ENCODE results near the gene DOCK9. TPM values are rescaled to one million over a fixed set of nuclear protein-coding genes. Genes with fewer than 3 reads are reported as not detected.

DOCK9 gene
- total RNA-seq, 1 experiment from 2014 or later, result 6.7 TPM

GRCh38 chr13:98869408-98870090 lies 108.3 kb downstream of the DOCK9 start:
- Histone ChIP-seq H3K9me2 (replicated peaks; ENCODE audit: insufficient read depth, low read length) (no peaks in the 10 kb centered on the region), H3K4me2 (ENCODE audit: low read depth, low read length, poor library complexity, severe bottlenecking) (no peak overlapping the region), H3K4me3 (ENCODE audit: low read length) (no peak overlapping the region), H3K4me1 (ENCODE audit: low read length) (no peaks in the 10 kb centered on the region), H3K27me3 (ENCODE audit: low read length) (no peaks in the 10 kb centered on the region), H2AFZ (ENCODE audit: low read length) (no peak overlapping the region), H4K20me1 (ENCODE audit: insufficient read depth, low read depth, low read length) (no peaks in the 10 kb centered on the region), H3K9ac (ENCODE audit: low read length) (no peak overlapping the region), H3K79me2 (ENCODE audit: low read length) (no peaks in the 10 kb centered on the region), H3K9me3 (ENCODE audit: low read length) (no peaks in the 10 kb centered on the region), H3K27ac (ENCODE audit: low read length) (no peak overlapping the region), H3K36me3 (ENCODE audit: insufficient read depth, low read length) (no peaks in the 10 kb centered on the region)
- no peak for DNase-seq

DNA sequence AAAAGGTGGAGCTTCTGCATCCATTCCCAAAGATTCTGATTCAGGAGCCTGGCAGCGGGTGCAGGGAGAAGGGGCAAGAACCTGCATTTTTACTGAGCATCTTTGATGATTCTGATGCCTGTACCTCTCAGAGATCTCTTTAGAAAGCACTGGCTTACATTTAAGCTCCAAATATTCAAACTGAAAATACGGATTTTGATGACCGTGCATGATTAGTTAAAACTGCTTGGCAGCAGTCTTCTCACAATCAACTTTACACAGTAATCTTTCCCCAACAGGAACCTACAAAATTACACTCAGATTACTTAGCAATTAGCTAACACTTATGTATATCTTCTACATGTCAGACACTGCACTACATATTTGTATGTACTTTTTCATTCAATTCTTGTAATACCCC lies 108.9 kb downstream of the DOCK9 start:
- Histone ChIP-seq H3K4me1 (ENCODE audit: low read length) (no peaks in the 10 kb centered on the region), H3K9ac (ENCODE audit: low read length) (no peak overlapping the region), H3K36me3 (ENCODE audit: insufficient read depth, low read length) (no peaks in the 10 kb centered on the region), H3K4me2 (ENCODE audit: low read depth, low read length, poor library complexity, severe bottlenecking) (no peak overlapping the region), H3K79me2 (ENCODE audit: low read length) (no peaks in the 10 kb centered on the region), H3K4me3 (ENCODE audit: low read length) (no peak overlapping the region), H3K9me3 (ENCODE audit: low read length) (no peaks in the 10 kb centered on the region), H3K27me3 (ENCODE audit: low read length) (no peaks in the 10 kb centered on the region), H3K27ac (ENCODE audit: low read length) (no peak overlapping the region), H2AFZ (ENCODE audit: low read length) (no peak overlapping the region), H3K9me2 (replicated peaks; ENCODE audit: insufficient read depth, low read length) (no peaks in the 10 kb centered on the region), H4K20me1 (ENCODE audit: insufficient read depth, low read depth, low read length) (no peaks in the 10 kb centered on the region)
- DNase-seq, result no peak

DNA sequence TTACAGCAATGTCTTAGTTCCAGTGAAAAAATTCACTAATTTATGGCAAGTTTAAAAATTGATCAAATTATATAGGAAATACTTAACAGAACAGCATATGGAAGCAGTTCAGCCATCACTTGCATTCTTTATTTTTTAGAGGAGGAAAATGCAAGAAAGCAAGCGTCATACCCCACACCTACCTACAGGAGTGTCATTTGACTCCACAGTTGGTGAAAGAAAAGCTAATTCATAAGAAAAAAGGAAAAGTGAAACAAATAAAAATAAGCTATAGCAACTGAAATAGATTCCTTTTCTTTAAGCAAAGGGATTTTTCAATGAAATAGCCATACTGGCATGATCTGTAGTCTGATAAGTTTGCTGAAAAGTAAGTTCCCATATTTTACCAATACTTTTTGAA lies 111.0 kb downstream of the DOCK9 start:
- Histone ChIP-seq H3K27ac (ENCODE audit: low read length) (no peak overlapping the region), H3K36me3 (ENCODE audit: insufficient read depth, low read length) (no peaks in the 10 kb centered on the region), H3K4me3 (ENCODE audit: low read length) (no peak overlapping the region), H3K4me2 (ENCODE audit: low read depth, low read length, poor library complexity, severe bottlenecking) (no peak overlapping the region), H3K9me3 (ENCODE audit: low read length) (no peaks in the 10 kb centered on the region), H3K4me1 (ENCODE audit: low read length) (no peaks in the 10 kb centered on the region), H3K27me3 (ENCODE audit: low read length) (no peaks in the 10 kb centered on the region), H4K20me1 (ENCODE audit: insufficient read depth, low read depth, low read length) (no peaks in the 10 kb centered on the region), H2AFZ (ENCODE audit: low read length) (no peak overlapping the region), H3K9ac (ENCODE audit: low read length) (no peak overlapping the region), H3K9me2 (replicated peaks; ENCODE audit: insufficient read depth, low read length) (no peaks in the 10 kb centered on the region), H3K79me2 (ENCODE audit: low read length) (no peaks in the 10 kb centered on the region)
- DNase-seq, result no peak

GRCh38 chr13:98860491-98860890 lies 117.4 kb downstream of the DOCK9 start:
- Histone ChIP-seq H3K4me1 (ENCODE audit: low read length) (no peaks in the 10 kb centered on the region), H3K27me3 (ENCODE audit: low read length) (no peaks in the 10 kb centered on the region), H3K9ac (ENCODE audit: low read length) (no peak overlapping the region), H3K9me3 (ENCODE audit: low read length) (no peaks in the 10 kb centered on the region), H2AFZ (ENCODE audit: low read length) (no peak overlapping the region), H3K9me2 (replicated peaks; ENCODE audit: insufficient read depth, low read length) (no peaks in the 10 kb centered on the region), H4K20me1 (ENCODE audit: insufficient read depth, low read depth, low read length) (no peaks in the 10 kb centered on the region), H3K4me3 (ENCODE audit: low read length) (no peak overlapping the region), H3K79me2 (ENCODE audit: low read length) (no peaks in the 10 kb centered on the region), H3K4me2 (ENCODE audit: low read depth, low read length, poor library complexity, severe bottlenecking) (no peak overlapping the region), H3K27ac (ENCODE audit: low read length) (no peak overlapping the region), H3K36me3 (ENCODE audit: insufficient read depth, low read length) (no peaks in the 10 kb centered on the region)
- no peak for DNase-seq

GRCh38 chr13:98858191-98858590 lies 119.7 kb downstream of the DOCK9 start:
- Histone ChIP-seq H3K4me3 (ENCODE audit: low read length) (no peak overlapping the region), H2AFZ (ENCODE audit: low read length) (no peak overlapping the region), H3K4me1 (ENCODE audit: low read length) (no peaks in the 10 kb centered on the region), H3K27me3 (ENCODE audit: low read length) (no peaks in the 10 kb centered on the region), H3K27ac (ENCODE audit: low read length) (no peak overlapping the region), H3K9ac (ENCODE audit: low read length) (no peak overlapping the region), H3K9me3 (ENCODE audit: low read length) (no peaks in the 10 kb centered on the region), H3K79me2 (ENCODE audit: low read length) (no peaks in the 10 kb centered on the region), H3K36me3 (ENCODE audit: insufficient read depth, low read length) (no peaks in the 10 kb centered on the region), H4K20me1 (ENCODE audit: insufficient read depth, low read depth, low read length) (no peaks in the 10 kb centered on the region), H3K9me2 (replicated peaks; ENCODE audit: insufficient read depth, low read length) (no peaks in the 10 kb centered on the region), H3K4me2 (ENCODE audit: low read depth, low read length, poor library complexity, severe bottlenecking) (no peak overlapping the region)
- no peak for DNase-seq

GRCh38 chr13:98856983-98857382 lies 120.9 kb downstream of the DOCK9 start:
- Histone ChIP-seq H3K4me3 (ENCODE audit: low read length) (no peak overlapping the region), H3K36me3 (ENCODE audit: insufficient read depth, low read length) (no peaks in the 10 kb centered on the region), H4K20me1 (ENCODE audit: insufficient read depth, low read depth, low read length) (no peaks in the 10 kb centered on the region), H3K4me2 (ENCODE audit: low read depth, low read length, poor library complexity, severe bottlenecking) (no peak overlapping the region), H3K79me2 (ENCODE audit: low read length) (no peaks in the 10 kb centered on the region), H3K9me2 (replicated peaks; ENCODE audit: insufficient read depth, low read length) (no peaks in the 10 kb centered on the region), H3K27me3 (ENCODE audit: low read length) (no peaks in the 10 kb centered on the region), H3K27ac (ENCODE audit: low read length) (no peak overlapping the region), H3K9me3 (ENCODE audit: low read length) (no peaks in the 10 kb centered on the region), H2AFZ (ENCODE audit: low read length) (no peak overlapping the region), H3K4me1 (ENCODE audit: low read length) (no peaks in the 10 kb centered on the region), H3K9ac (ENCODE audit: low read length) (no peak overlapping the region)
- DNase-seq, result no peak

- H3K79me2 ChIP-seq (ENCODE audit: low read length), result no peaks in the 10 kb centered on the region
Observed at GRCh38 chr13:98854448-98854847, 123.4 kb downstream of the DOCK9 start.

GRCh38 chr13:98853771-98854221 lies 124.1 kb downstream of the DOCK9 start:
- H3K27ac ChIP-seq (ENCODE audit: low read length), result no peak overlapping the region

More at GRCh38 chr13:98854448-98854847, 123.4 kb downstream of the DOCK9 start:
- Histone ChIP-seq H2AFZ (ENCODE audit: low read length) (no peak overlapping the region), H3K4me2 (ENCODE audit: low read depth, low read length, poor library complexity, severe bottlenecking) (no peak overlapping the region), H3K9me3 (ENCODE audit: low read length) (no peaks in the 10 kb centered on the region), H3K4me3 (ENCODE audit: low read length) (no peak overlapping the region), H3K9ac (ENCODE audit: low read length) (no peak overlapping the region), H4K20me1 (ENCODE audit: insufficient read depth, low read depth, low read length) (no peaks in the 10 kb centered on the region), H3K27ac (ENCODE audit: low read length) (no peak overlapping the region), H3K27me3 (ENCODE audit: low read length) (no peaks in the 10 kb centered on the region), H3K9me2 (replicated peaks; ENCODE audit: insufficient read depth, low read length) (no peaks in the 10 kb centered on the region), H3K36me3 (ENCODE audit: insufficient read depth, low read length) (no peaks in the 10 kb centered on the region), H3K4me1 (ENCODE audit: low read length) (no peaks in the 10 kb centered on the region)
- no peak for DNase-seq

More at GRCh38 chr13:98853771-98854221, 124.1 kb downstream of the DOCK9 start:
- Histone ChIP-seq H3K4me1 (ENCODE audit: low read length) (no peaks in the 10 kb centered on the region), H3K9me3 (ENCODE audit: low read length) (no peaks in the 10 kb centered on the region), H3K9ac (ENCODE audit: low read length) (no peak overlapping the region), H4K20me1 (ENCODE audit: insufficient read depth, low read depth, low read length) (no peaks in the 10 kb centered on the region), H3K9me2 (replicated peaks; ENCODE audit: insufficient read depth, low read length) (no peaks in the 10 kb centered on the region), H3K79me2 (ENCODE audit: low read length) (no peaks in the 10 kb centered on the region), H3K4me2 (ENCODE audit: low read depth, low read length, poor library complexity, severe bottlenecking) (no peak overlapping the region), H3K27me3 (ENCODE audit: low read length) (no peaks in the 10 kb centered on the region), H3K4me3 (ENCODE audit: low read length) (no peak overlapping the region), H3K36me3 (ENCODE audit: insufficient read depth, low read length) (no peaks in the 10 kb centered on the region), H2AFZ (ENCODE audit: low read length) (no peak overlapping the region)
- no peak for DNase-seq

Data from Karpas-422 (cell line).